DMS53 treated with DMSO at 0.1 percent for 48 hours (cell line): ENCODE results near the gene MYO1D.

Experiments
- DNase-seq: peaks from one replicate; lab custom pipeline; 2025; ENCODE audit not compliant: unreplicated experiment; lab: John Stamatoyannopoulos, UW

MYO1D gene

GRCh38 chr17:32591405-32591804, 285.5 kb downstream of the MYO1D start:
- DNase-seq, result no peak

DNA sequence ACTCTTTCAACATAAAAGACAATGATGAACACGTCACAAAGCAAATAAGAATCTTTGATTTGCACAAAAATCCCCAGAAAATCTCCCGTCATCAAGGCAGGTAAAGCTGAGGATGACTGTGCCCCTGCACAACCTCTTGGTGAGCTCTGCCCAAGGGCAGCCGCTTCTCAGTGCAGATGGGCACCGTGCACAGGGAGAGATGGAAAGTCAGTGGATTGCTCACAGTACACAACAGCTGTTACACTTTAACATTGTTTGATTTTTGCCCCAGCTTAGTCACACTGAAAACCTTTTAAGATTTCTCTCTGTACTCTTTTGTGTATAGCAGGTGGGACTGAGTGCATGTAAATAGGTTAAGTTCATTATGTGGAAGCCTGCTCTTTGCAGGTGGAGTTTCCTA, 285.9 kb downstream of the MYO1D start:
- DNase-seq, result peak; percentile 7

DNA sequence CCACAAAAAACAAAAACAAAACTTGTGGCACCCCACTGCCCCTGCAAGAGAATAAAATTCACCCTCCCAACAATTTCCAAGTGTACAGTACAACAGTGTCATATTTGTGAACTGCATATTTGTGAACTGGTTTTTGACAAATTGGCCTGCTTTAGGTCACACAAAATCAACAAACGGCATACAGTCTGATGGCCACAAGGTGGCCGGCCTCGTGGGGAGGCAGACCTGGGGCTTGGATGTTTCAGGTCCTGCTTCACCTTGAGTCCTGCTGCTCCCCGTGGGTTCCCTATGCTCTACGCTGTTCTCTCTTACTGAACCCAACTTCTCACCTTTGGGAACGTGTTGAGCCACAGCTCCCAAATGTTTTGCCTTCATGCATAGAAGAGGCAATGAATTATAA, 287.9 kb downstream of the MYO1D start:
- DNase-seq, result no peak

- no peak for DNase-seq
Observed at GRCh38 chr17:32588135-32588534, 288.8 kb downstream of the MYO1D start.

DNA sequence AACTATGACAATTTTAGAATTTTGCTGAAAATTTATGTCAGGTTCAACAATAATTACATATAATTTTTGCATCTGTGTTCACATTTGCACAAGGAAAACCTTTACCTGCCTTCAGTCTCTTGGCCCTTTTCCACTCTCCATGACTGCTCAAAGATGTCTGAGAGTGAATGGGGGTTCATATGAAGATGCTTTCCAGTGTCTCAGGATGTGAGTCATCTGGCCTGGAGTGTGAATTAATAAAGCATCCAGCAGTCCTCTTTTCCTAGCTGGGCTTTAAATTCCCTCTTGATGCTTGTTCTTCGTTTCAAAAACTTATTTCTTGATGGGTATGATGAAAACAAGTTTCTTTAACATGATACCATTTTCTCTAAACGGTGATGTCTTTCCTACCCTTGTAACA, 290.3 kb downstream of the MYO1D start:
- DNase-seq, result no peak

DNA sequence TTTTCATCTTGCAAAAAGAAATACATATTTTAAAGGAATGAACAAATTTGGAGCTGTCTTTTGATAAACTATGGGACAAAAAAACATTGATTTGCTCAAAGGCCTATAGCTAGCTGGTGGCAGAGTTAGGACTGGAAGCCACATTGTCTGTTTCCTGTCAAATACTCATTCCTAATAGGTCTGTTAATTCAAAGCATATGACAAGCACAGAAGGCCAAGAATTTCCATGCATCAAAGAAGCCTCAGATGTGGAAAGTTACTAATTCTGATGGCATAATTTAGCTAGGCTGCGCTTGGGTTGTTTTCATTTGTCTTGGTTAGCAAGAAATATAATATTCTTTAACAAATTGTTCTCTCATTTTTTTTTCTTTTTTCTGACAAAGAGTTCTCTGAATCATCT, 292.1 kb downstream of the MYO1D start:
- DNase-seq, result no peak

DNA sequence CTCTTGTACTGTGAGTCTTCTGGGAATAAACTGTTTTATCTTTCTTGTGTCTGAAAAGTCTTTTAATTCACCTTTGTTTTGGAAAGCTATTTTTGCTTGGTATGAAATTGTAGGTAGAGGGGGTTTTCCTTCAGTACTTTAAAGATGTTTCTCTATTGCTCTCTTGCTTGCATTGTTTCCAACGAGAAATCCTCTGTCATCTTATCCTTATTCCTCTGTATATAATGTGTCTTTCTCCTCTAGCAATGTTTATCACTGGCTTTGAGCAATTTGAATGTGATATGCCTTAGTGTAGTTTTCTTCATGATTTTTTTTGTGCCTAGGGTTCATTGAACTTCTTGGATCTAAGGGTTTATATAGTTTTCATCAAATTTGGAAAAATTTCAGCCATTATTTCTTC, 293.9 kb downstream of the MYO1D start:
- no peak for DNase-seq

DNA sequence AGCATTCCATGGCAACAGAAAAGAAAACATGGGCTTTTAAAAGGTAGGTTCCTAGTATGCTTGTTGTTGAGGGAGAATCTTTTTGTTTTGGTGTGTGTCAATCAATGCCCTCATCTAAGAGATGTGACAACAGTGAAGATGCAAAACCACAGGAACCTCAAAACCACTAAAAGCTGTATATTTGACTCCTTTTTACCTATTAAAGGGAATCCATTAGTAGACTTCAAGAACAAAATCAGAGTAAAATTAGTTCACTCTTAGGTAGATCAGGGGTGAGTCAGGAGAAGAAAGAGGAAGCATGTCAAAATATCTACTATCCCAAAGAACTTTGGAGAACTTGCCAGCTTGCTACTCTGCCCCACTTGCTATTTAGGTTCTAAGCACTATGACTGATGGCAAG, 301.1 kb downstream of the MYO1D start:
- DNase-seq, result no peak

DNA sequence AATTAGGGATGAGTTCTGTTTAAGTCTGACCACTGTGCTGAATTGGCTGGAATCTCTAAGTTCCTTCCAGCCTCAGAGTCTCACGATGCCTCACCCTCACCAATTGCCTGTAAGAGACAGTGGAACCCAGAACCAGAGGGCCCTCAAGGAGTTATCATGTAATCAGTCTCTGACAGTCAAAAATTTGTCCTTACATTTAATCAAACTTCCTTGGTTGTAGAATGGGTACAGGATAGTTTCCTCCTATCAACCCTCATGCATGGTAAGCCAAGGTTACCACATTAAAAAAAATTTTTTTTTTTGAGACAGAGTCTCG, 306.9 kb downstream of the MYO1D start:
- DNase-seq, result no peak

GRCh38 chr17:32569171-32570080, 307.5 kb downstream of the MYO1D start:
- DNase-seq, result no peak

- DNase-seq, result no peak
Observed at GRCh38 chr17:32568705-32569104, 308.2 kb downstream of the MYO1D start.

DNA sequence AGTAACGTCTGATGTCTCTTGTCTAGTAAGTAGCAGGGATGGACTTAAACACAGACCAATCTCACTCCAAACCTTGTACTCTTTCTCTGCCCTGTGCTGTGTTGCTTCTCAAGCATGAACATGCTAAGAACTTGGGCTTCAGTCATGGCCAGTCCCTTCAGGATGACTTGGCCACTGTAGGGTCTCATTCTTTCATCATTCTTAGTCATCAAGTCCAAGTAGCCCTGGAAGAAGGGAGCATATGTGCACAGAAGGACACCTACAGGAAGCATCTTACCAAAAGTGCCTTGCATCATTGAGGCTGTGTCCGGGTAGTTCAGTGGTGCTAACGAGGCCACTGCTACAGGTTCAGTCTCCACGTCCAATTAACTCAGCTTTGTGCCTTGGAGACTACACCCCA, 309.4 kb downstream of the MYO1D start:
- no peak for DNase-seq

GRCh38 chr17:32567086-32567485, 309.8 kb downstream of the MYO1D start:
- no peak for DNase-seq

DNA sequence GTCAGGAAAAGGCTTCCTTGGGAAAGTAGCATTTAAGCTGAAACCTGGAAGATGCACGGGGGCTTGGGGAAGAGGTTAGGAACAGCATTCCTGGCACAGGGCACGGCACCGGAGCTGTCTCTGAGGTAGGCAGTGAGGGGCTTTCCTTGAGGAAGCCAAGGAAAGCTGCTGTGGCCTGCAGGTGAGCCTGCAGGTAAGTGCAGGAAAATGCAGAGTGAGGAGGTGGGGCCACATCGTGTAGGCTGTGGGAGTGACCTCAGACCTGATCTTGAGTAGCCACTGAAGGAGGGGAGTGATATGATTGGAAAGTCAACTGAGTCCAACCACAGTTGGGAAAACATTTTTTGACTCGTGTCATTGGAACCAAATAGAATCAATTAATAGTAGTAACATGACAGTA, 310.6 kb downstream of the MYO1D start:
- DNase-seq, result no peak

- no peak for DNase-seq
Observed at GRCh38 chr17:32565401-32565800, 311.5 kb downstream of the MYO1D start.

DNA sequence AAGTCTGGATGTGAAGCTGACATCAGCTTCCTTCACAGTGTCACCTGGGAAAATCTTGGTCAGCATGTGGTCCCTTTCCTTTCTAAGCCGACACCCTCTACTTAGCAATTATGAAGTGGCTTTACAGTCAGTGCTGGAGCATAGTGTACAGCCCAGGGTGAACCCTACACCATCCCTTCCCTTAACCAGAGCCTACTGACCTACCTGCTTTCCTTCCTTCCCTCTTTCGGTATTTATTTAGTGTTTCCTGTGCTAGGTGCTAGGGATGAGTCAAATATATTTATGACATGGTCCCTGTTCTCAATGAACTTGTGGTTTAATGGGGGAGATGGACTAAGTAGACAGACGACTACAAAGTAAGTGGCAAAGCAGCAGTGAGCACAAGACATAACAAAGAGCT, 312.6 kb downstream of the MYO1D start:
- DNase-seq, result no peak

GRCh38 chr17:32563583-32563982, 313.3 kb downstream of the MYO1D start:
- no peak for DNase-seq

GRCh38 chr17:32558997-32559650, 317.8 kb downstream of the MYO1D start:
- no peak for DNase-seq

DNA sequence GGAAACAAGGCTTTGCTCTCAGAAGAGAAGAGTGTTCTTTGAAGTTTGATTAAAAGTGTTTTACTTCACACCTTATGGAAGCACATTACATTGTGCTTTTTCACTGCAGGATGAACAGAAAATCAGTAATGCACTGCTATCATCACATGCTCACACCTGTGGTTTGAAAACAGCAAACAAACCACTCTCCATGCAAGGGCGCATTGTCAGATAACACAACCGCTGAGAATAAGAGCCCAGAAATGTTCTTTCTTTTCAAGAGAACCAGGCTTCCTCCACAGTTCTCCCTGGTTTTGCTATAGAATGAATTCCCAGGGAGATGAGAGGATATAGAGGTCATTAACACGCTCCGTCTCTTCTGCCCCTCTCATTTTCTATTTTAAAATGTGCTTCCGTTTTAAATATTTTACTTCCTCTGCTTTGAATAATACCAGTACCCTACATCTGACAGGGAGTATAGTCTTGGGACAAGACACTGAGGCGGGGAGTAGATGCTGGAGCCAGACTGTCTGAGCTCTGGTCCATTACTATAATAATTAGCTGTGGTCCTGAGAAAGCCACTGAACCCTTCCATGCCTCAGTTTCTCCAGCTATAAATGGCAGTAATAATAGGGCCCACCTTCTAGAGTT, 318.5 kb downstream of the MYO1D start:
- DNase-seq, result no peak

DNA sequence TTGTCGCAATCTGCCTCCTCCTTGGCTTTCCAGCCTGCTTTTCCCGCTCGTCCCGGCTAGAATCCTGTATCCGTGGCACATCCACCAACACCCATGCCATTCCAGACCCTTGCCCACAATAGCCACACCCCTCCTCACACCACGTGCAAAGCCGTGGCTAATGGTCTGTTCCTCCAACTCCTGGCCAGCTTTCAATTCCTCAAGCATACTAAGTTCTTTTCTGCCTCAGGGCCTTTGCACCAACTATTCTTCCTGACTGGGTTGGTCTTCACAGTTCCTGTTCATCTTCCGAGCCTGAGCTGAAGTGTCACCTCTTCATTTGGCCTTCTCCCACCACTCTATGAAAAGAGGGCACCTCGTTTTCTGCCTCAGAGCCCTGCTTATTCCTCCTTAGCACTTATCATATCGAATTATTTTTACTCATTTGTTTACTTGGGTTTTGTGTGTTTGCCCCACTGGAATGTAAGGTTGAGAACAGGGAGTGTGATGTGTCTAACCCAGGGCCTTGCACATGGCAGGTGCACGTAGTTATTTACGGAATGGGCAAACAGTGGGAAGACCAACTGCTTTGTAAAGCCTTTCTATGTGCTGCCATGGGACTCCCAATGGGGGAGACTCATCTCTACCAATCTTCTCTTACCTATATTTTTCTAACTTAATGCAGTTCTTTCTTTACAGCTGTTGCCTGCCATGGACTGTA, 321.2 kb downstream of the MYO1D start:
- no peak for DNase-seq

- DNase-seq, result no peak
Observed at GRCh38 chr17:32553168-32553567, 323.8 kb downstream of the MYO1D start.

DNA sequence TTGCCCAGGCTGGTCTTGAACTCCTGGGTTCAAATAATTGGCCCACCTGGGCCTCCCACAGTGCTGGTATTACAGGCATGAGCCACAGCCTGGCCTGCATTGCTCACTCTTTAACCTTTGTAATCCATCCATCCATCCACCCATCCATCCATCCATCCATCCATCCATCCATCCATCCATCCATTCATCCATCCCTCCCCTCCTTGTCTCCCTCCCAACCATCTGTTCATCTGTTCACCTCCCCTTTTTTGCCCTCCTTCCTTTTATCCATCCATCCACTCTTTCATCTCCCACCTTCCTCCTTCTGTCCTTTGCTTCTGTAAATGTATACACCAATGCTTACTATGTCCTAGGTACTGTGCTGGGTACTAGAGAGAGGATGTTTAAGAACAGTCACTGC, 324.6 kb downstream of the MYO1D start:
- DNase-seq, result no peak
